ENCODE results near the gene ARHGAP29. TPM values are rescaled to one million over a fixed set of nuclear protein-coding genes. Genes with fewer than 3 reads are reported as not detected.
A peak's percentile ranks its signal among the peaks of the same experiment; 100 is the strongest.

The ARHGAP29 gene
- total RNA-seq = 10 to 100 TPM in 1 of 4 donors, 1 to 10 TPM in 3; 1.4 to 30.5 (median 5.6) TPM

- H3K4me3 ChIP-seq = peak within 1 kb of the TSS; percentile 60 to 89 (median 76)
- H3K36me3 ChIP-seq = no peaks in the 10 kb centered on the region
- DNase-seq = no peak
- peak in 2 of 6 experiments; percentile 4 to 34 for TF ChIP-seq CTCF (IDR thresholded peaks at IDR 0.05)
- TF ChIP-seq POLR2A (IDR thresholded peaks at IDR 0.05) = peak in 2 of 4 donors; percentile 80 to 82
- WGBS, 2 donors = 9 to 45% methylated on average over 14 to 26 of the region's 88 CpGs
- peaks cover 0 to 68% (median 2%) of the 10 kb centered on the region in 4 donors for H3K27me3 ChIP-seq
- H3K4me1 ChIP-seq = peaks cover 0 to 38% (median 0%) of the 10 kb centered on the region in 3 donors
- intact Hi-C loops (cut with DNase I) = loop anchor here (5.0 to 10.0 kb wide), 2 partner anchors 87 to 190 kb away; no protein-coding TSS in a partner anchor
- peak within 1 kb of the TSS; percentile 80 to 95 (median 86) for H3K27ac ChIP-seq
- H3K9me3 ChIP-seq = no peaks in the 10 kb centered on the region
Observed at GRCh38 chr1:94237291-94238226, at the start of gene ARHGAP29. Gene ARHGAP29, minus strand, starts transcription at chr1:94237584. Its CDS starts 5,973 bp downstream, at chr1:94231611.

GRCh38 chr1:94286864-94287437 lies 49.6 kb upstream of the ARHGAP29 start:
- H3K4me1 ChIP-seq = no peaks in the 10 kb centered on the region
- TF ChIP-seq CTCF (IDR thresholded peaks at IDR 0.05) = no peak
- no peak for TF ChIP-seq POLR2A (IDR thresholded peaks at IDR 0.05)
- H3K9me3 ChIP-seq = no peaks in the 10 kb centered on the region
- no peak for DNase-seq
- intact Hi-C loops (cut with DNase I) = no loop called here
- no peaks in the 10 kb centered on the region for H3K27me3 ChIP-seq
- no peaks in the 10 kb centered on the region for H3K36me3 ChIP-seq
- no peak overlapping the region for H3K4me3 ChIP-seq
- H3K27ac ChIP-seq = no peak overlapping the region
- 60 to 63% methylated on average over 3 of the region's 3 CpGs for WGBS, 2 donors

- TF ChIP-seq CTCF (IDR thresholded peaks at IDR 0.05) (no peak), POLR2A (IDR thresholded peaks at IDR 0.05) (no peak)
- intact Hi-C loops (cut with DNase I) = no loop called here
- H3K4me3 ChIP-seq = no peak overlapping the region
- H3K36me3 ChIP-seq = no peaks in the 10 kb centered on the region
- no peak for DNase-seq
- no peaks in the 10 kb centered on the region for H3K27me3 ChIP-seq
- 56 to 69% methylated on average over 4 of the region's 4 CpGs for WGBS, 2 donors
- no peaks in the 10 kb centered on the region for H3K4me1 ChIP-seq
- no peak overlapping the region for H3K27ac ChIP-seq
- H3K9me3 ChIP-seq = no peaks in the 10 kb centered on the region
Observed at GRCh38 chr1:94285031-94285654, 47.8 kb upstream of the ARHGAP29 start.

- Histone ChIP-seq H3K4me1 (no peaks in the 10 kb centered on the region), H3K4me3 (no peak overlapping the region), H3K27ac (no peak overlapping the region), H3K9me3 (no peaks in the 10 kb centered on the region), H3K27me3 (no peaks in the 10 kb centered on the region), H3K36me3 (no peaks in the 10 kb centered on the region)
- WGBS, 2 donors = 61 to 70% methylated on average over 2 of the region's 2 CpGs
- intact Hi-C loops (cut with DNase I) = no loop called here
- no peak for DNase-seq
- TF ChIP-seq CTCF (IDR thresholded peaks at IDR 0.05) (no peak), POLR2A (IDR thresholded peaks at IDR 0.05) (no peak)
Observed at GRCh38 chr1:94284476-94284875, 47.1 kb upstream of the ARHGAP29 start.
